Colonic mucosa (tissue), 4 donors: ENCODE results near the gene BRF1. TPM values are rescaled to one million over a fixed set of nuclear protein-coding genes. Genes with fewer than 3 reads are reported as not detected.
A peak's percentile ranks its signal among the peaks of the same experiment; 100 is the strongest.
"Not testable (repeated sequence)": the region's sequence is repeated elsewhere in the genome, so short reads cannot be mapped to it uniquely, and the experiment has no call there.

Experiments used
- DNase-seq: peaks from one replicate; pipeline ENCODE4 v3.0.0-alpha.2; 2020
- H3K27ac ChIP-seq: fragments of 200-600 bp; one replicate; pipeline ENCODE4 v1.8.0; 2021
- H3K27me3 ChIP-seq: fragments of 200-600 bp; one replicate; pipeline ENCODE4 v1.8.0; 2021
- H3K36me3 ChIP-seq: fragments of 200-600 bp; one replicate; pipeline ENCODE4 v1.8.0; 2021
- H3K4me1 ChIP-seq: fragments of 200-600 bp; one replicate; pipeline ENCODE4 v1.8.0; 2021; ENCODE audit warnings: mild to moderate bottlenecking
- H3K4me3 ChIP-seq: fragments of 200-600 bp; one replicate; pipeline ENCODE4 v1.8.0; 2021
- H3K9ac ChIP-seq, 2 donors: one replicate each; pipeline ENCODE4 v1.7.0; 2013; ENCODE audit warnings: control low read depth in 2 of 2, low read depth in 2 of 2, low read length in 2 of 2
- H3K9me3 ChIP-seq: fragments of 200-600 bp; one replicate; pipeline ENCODE4 v1.8.0; 2021
- intact Hi-C: fragments of 100-400 bp; cut with DNase I; formaldehyde crosslinking; loops from one replicate; pipeline ENCODE4 v1.14.1; 2022
- total RNA-seq, 2 donors: library from RNA; stranded (reverse); fragmentation: NEBNext Ultra II Directional in 1 of 2; extraction: Animal tissue kit (Norgen Biotek cat#: 25700) in 1 of 2; gene quantifications; one replicate each; pipeline ENCODE4 v1.2.1, GENCODE V29; 2021
- TF ChIP-seq, protein P1 (sequence below): fragments of 200-600 bp; IDR thresholded peaks from one replicate; pipeline ENCODE4 v1.8.0; 2022; ENCODE audit warnings: antibody characterized with exemption, mild to moderate bottlenecking
- donor health status: healthy.
- donor health status: DM: no; HTN: no; CAD: no.
- donor health status: DM: no; HTN: no; CAD: no.

The BRF1 gene
- total RNA-seq, 2 donors from 2014 or later, result 27.2 to 40.6 TPM

DNA sequence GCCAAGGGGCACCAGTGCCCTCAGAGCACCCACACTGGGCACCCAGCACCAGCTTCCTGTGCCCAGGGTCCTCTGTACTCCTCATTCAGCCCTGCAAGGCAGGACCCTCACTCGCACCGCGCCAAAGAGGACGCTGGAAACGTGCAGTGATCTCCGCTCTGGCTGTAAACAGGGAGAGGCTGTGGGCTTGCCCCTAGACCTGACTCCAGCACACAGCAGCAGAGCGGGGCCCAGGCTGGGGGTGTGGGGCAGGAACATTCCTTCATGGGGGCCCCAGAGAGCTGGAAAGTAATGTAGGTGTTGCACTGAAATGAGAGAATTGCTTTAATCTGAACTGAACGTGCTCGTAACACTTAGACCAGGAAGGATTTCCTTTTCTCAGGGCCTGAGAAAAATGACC lies 5.0 kb upstream of the BRF1 start:
- no peaks in the 10 kb centered on the region for H3K9me3 ChIP-seq
- TF ChIP-seq, protein P1, sequence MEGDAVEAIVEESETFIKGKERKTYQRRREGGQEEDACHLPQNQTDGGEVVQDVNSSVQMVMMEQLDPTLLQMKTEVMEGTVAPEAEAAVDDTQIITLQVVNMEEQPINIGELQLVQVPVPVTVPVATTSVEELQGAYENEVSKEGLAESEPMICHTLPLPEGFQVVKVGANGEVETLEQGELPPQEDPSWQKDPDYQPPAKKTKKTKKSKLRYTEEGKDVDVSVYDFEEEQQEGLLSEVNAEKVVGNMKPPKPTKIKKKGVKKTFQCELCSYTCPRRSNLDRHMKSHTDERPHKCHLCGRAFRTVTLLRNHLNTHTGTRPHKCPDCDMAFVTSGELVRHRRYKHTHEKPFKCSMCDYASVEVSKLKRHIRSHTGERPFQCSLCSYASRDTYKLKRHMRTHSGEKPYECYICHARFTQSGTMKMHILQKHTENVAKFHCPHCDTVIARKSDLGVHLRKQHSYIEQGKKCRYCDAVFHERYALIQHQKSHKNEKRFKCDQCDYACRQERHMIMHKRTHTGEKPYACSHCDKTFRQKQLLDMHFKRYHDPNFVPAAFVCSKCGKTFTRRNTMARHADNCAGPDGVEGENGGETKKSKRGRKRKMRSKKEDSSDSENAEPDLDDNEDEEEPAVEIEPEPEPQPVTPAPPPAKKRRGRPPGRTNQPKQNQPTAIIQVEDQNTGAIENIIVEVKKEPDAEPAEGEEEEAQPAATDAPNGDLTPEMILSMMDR, result no peak
- no peaks in the 10 kb centered on the region for H3K36me3 ChIP-seq
- no peak overlapping the region for H3K9ac ChIP-seq
- intact Hi-C loops, result no loop called here
- DNase-seq, result no peak
- H3K27ac ChIP-seq, result no peak overlapping the region
- no peaks in the 10 kb centered on the region for H3K4me1 ChIP-seq
- no peak overlapping the region for H3K4me3 ChIP-seq
- no peaks in the 10 kb centered on the region for H3K27me3 ChIP-seq

DNA sequence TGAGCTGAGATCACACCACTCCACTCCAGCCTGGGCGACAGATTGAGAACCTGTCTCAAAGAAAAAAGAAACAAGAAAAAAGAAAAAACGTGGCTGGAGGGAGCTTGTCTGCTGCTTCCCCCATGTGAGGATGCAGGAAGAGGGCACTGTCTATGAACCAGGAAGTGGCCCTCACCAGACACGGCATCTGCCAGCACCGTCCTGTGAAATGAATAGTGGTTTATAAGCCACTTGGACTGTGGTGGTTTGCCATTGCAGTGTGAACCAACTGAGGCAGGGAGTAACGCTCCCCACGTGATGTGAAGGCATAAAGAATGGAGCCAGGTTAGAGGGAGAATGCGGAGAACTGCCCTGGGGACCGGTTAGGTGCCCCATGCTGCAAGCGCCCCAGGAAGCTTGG lies 4.5 kb upstream of the BRF1 start:
- TF ChIP-seq, protein P1, result no peak
- Histone ChIP-seq H3K36me3 (no peaks in the 10 kb centered on the region), H3K9ac (no peak overlapping the region), H3K27ac (no peak overlapping the region), H3K27me3 (no peaks in the 10 kb centered on the region), H3K4me1 (no peaks in the 10 kb centered on the region), H3K4me3 (no peak overlapping the region), H3K9me3 (no peaks in the 10 kb centered on the region)
- no peak for DNase-seq
- intact Hi-C loops, result no loop called here

DNA sequence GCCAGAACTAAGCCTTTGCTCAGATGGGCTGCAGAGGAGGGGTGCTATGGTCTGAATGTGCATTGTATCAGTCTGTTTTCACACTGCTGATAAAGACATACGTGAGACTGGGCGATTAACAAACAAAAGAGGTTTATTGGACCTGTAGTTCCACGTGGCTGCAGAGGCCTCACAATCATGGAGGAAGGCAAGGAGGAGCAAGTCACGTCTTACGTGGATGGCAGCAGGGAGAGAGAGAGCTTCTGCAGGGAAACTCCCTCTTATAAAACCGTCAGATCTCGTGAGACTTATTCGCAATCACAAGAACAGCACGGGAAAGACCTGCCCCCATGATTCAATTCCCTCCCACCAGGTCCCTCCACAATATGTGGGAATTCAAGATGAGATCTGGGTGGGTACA lies 3.8 kb upstream of the BRF1 start:
- Histone ChIP-seq H3K9me3 (no peaks in the 10 kb centered on the region), H3K27ac (no peak overlapping the region), H3K27me3 (no peaks in the 10 kb centered on the region), H3K4me1 (peaks cover 4% of the 10 kb centered on the region), H3K36me3 (no peaks in the 10 kb centered on the region), H3K4me3 (no peak overlapping the region), H3K9ac (no peak overlapping the region)
- intact Hi-C loops, result no loop called here
- TF ChIP-seq, protein P1, result no peak
- DNase-seq, result no peak

DNA sequence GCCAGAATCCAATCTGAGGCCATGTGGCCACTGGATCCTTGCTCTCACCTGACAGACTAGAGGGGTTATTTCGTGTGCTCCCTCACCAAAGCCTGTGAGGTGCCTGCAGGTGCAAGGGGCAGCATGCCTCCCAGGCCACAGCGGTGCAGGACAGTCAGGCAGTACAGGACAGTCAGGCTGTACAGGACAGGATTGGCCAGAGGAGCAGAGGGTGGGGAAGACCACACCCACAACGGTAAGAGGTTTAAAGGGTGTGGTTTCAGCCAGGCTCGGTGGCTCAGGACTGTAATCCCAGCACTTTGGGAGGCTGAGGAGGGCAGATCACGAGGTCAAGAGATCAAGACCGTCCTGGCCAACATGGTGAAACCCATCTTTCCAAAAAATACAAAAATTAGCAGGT lies 3.1 kb upstream of the BRF1 start:
- TF ChIP-seq, protein P1, result no peak
- no peak overlapping the region for H3K4me3 ChIP-seq
- intact Hi-C loops, result no loop called here
- peaks cover 10% of the 10 kb centered on the region for H3K4me1 ChIP-seq
- no peaks in the 10 kb centered on the region for H3K27me3 ChIP-seq
- H3K9me3 ChIP-seq, result no peaks in the 10 kb centered on the region
- H3K36me3 ChIP-seq, result no peaks in the 10 kb centered on the region
- H3K27ac ChIP-seq, result no peak overlapping the region
- H3K9ac ChIP-seq, result no peak overlapping the region
- peak; percentile 51 for DNase-seq

DNA sequence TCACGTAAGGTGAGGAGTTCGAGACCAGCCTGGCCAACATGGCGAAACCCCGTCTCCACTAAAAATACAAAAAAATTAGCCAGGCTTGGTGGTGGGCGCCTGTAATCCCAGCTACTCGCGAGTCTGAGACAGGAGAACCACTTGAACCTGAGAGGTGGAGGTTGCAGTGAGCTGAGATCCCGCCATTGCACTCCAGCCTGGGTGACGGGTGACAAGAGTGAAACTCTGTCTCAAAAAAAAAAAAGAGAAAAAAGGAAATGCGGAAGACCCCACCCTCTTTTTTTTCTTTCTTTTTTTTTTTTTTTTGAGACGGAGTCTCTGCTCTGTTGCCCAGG lies 1.1 kb upstream of the BRF1 start:
- H3K27me3 ChIP-seq, H3K4me1 ChIP-seq, intact Hi-C loops, H3K36me3 ChIP-seq, DNase-seq, H3K9me3 ChIP-seq: not testable (repeated sequence)
- Histone ChIP-seq H3K4me3 (peak overlapping the region; percentile 87), H3K9ac (peak overlapping the region in 1 of 2 donors; percentile 61), H3K27ac (peak overlapping the region; percentile 96)

DNA sequence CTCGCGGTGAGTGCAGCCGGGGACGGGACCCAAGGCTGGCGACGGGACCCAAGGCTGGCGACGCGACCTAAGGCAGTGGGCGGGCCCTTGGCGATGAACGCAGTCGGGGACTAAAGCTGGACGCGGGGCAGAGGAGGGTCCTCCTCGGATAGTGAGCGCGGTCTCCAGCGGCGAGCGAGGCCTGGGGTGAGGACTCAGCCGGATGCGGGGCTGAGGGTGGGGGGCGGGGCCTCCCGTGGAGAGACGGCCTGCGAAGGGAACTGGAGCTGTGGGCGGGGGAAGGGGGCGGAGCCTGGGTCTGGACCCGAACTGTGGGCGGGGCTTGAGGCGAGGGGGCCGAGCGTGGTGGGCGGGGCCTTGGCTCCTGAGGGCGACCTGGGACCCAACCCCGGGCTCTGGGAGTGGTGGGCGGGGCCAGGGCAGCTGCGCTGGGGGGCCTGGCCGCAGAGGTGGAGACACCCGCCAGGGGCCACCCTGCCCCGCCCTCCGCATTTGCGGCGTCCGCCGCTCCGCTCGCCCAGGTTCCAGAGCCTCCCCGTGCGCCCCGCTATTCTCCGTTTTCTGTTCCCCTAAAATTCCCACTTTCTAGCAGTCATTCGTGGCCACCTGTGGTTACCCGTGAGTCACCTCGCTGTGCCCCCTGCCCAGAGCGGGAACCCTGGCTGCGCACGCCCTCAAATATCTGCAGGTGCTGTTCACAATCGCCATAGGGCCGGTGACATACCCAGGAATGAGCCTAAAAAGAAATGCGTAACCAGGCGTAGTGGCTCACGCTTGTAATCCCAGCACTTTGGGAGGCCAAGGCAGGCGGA lies 508 bp upstream of the BRF1 start:
- H3K4me1 ChIP-seq, result peaks cover 10% of the 10 kb centered on the region
- peak overlapping the region; percentile 96 for H3K27ac ChIP-seq
- DNase-seq, result peak; percentile 100
- no peaks in the 10 kb centered on the region for H3K27me3 ChIP-seq
- H3K9me3 ChIP-seq, result no peaks in the 10 kb centered on the region
- intact Hi-C loops, result no loop called here
- TF ChIP-seq, protein P1, result no peak
- H3K4me3 ChIP-seq, result peak overlapping the region; percentile 87
- H3K9ac ChIP-seq, result peak overlapping the region; percentile 89 to 99
- H3K36me3 ChIP-seq, result no peaks in the 10 kb centered on the region
